ENCODE data around the gene CNFN. TPM values are rescaled to one million over a fixed set of nuclear protein-coding genes. Genes with fewer than 3 reads are reported as not detected.

CNFN gene
- total RNA-seq, result not detected in 2 replicates

- no peak for DNase-seq (ENCODE audit: extremely low read depth, low read depth, low spot score)
Observed at GRCh38 chr19:42389899-42390298, at the start of gene CNFN. CNFN (minus strand) TSS chr19:42390297; CDS start chr19:42389037, 1,260 bp downstream.

GRCh38 chr19:42436006-42436405, 45.9 kb upstream of the CNFN start:
- DNase-seq (ENCODE audit: extremely low read depth, low read depth, low spot score), result no peak

- no peak for DNase-seq (ENCODE audit: extremely low read depth, low read depth, low spot score)
Observed at GRCh38 chr19:42435316-42435715, 45.2 kb upstream of the CNFN start.

- no peak for DNase-seq (ENCODE audit: extremely low read depth, low read depth, low spot score)
Observed at GRCh38 chr19:42433503-42434260, 43.6 kb upstream of the CNFN start.

GRCh38 chr19:42431486-42431885, 41.4 kb upstream of the CNFN start:
- DNase-seq (ENCODE audit: extremely low read depth, low read depth, low spot score), result no peak

GRCh38 chr19:42428676-42429075, 38.6 kb upstream of the CNFN start:
- DNase-seq (ENCODE audit: extremely low read depth, low read depth, low spot score), result no peak

GRCh38 chr19:42427313-42427712, 37.2 kb upstream of the CNFN start, which contains the start of gene LIPE:
LIPE (minus strand) TSS chr19:42427388; CDS start chr19:42427149, 239 bp downstream.
- DNase-seq (ENCODE audit: extremely low read depth, low read depth, low spot score), result no peak

- no peak for DNase-seq (ENCODE audit: extremely low read depth, low read depth, low spot score)
Observed at GRCh38 chr19:42426643-42427042, 36.5 kb upstream of the CNFN start.

GRCh38 chr19:42424712-42425131, 34.6 kb upstream of the CNFN start:
- DNase-seq (ENCODE audit: extremely low read depth, low read depth, low spot score), result no peak

- no peak for DNase-seq (ENCODE audit: extremely low read depth, low read depth, low spot score)
Observed at GRCh38 chr19:42424345-42424707, 34.2 kb upstream of the CNFN start.

GRCh38 chr19:42423462-42424344, 33.6 kb upstream of the CNFN start:
- peak; percentile 48 for DNase-seq (ENCODE audit: extremely low read depth, low read depth, low spot score)

- no peak for DNase-seq (ENCODE audit: extremely low read depth, low read depth, low spot score)
Observed at GRCh38 chr19:42422901-42423461, 32.9 kb upstream of the CNFN start.

- no peak for DNase-seq (ENCODE audit: extremely low read depth, low read depth, low spot score)
Observed at GRCh38 chr19:42422092-42422900, 32.2 kb upstream of the CNFN start.

GRCh38 chr19:42421591-42422031, 31.5 kb upstream of the CNFN start:
- DNase-seq (ENCODE audit: extremely low read depth, low read depth, low spot score), result no peak

GRCh38 chr19:42421101-42421500, 31.0 kb upstream of the CNFN start:
- no peak for DNase-seq (ENCODE audit: extremely low read depth, low read depth, low spot score)

GRCh38 chr19:42420055-42420544, 30.0 kb upstream of the CNFN start:
- DNase-seq (ENCODE audit: extremely low read depth, low read depth, low spot score), result no peak

GRCh38 chr19:42419309-42419708, 29.2 kb upstream of the CNFN start:
- DNase-seq (ENCODE audit: extremely low read depth, low read depth, low spot score), result no peak

GRCh38 chr19:42412661-42413076, 22.6 kb upstream of the CNFN start:
- no peak for DNase-seq (ENCODE audit: extremely low read depth, low read depth, low spot score)

- DNase-seq (ENCODE audit: extremely low read depth, low read depth, low spot score), result no peak
Observed at GRCh38 chr19:42412227-42412626, 22.1 kb upstream of the CNFN start.

- no peak for DNase-seq (ENCODE audit: extremely low read depth, low read depth, low spot score)
Observed at GRCh38 chr19:42411581-42412178, 21.6 kb upstream of the CNFN start.

Data from glomerular endothelial cell (primary cell).